ENCODE results near the gene OMA1. TPM values are rescaled to one million over a fixed set of nuclear protein-coding genes. Genes with fewer than 3 reads are reported as not detected.
"Not testable (repeated sequence)": the region's sequence is repeated elsewhere in the genome, so short reads cannot be mapped to it uniquely, and the experiment has no call there.

Gene OMA1
- total and polyA plus RNA-seq, 7 donors: 8.2 to 30.4 (median 18.0) TPM

DNA sequence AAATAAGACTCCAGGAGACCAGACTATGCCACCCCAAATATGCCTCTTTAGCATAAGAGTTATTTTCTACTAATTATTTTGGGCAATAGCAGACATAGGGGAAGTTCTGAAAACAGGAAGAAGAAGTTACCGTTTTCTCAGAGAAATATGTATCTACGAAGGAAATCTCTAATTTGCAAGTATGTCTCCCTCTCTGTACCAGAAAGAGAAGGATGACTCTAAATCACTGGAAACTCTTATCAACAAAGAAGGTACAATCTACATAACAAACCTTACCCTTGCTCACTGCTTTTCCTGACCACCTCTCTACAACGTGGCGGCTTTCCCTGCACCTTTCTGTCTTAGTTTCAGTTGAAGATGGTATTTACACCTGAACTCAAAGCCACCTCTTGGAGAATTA lies 49.0 kb downstream of the OMA1 start:
- Histone ChIP-seq H3K4me1 (no peaks in the 10 kb centered on the region), H3K36me3 (ENCODE audit: insufficient read depth in 1 of 2, low read depth in 1 of 2) (peaks cover 0 to 13% of the 10 kb centered on the region in 2 donors), H3K27me3 (ENCODE audit: insufficient read depth in 3 of 3, low read length in 2 of 3) (no peaks in the 10 kb centered on the region), H3K4me3 (no peak overlapping the region), H3K27ac (no peak overlapping the region), H3K9me3 (no peaks in the 10 kb centered on the region)
- WGBS, 3 donors: 81 to 88% (median 84%) methylated on average over 4 of the region's 4 CpGs
- ATAC-seq (no peak), DNase-seq (no peak)
- TF ChIP-seq, protein P1, sequence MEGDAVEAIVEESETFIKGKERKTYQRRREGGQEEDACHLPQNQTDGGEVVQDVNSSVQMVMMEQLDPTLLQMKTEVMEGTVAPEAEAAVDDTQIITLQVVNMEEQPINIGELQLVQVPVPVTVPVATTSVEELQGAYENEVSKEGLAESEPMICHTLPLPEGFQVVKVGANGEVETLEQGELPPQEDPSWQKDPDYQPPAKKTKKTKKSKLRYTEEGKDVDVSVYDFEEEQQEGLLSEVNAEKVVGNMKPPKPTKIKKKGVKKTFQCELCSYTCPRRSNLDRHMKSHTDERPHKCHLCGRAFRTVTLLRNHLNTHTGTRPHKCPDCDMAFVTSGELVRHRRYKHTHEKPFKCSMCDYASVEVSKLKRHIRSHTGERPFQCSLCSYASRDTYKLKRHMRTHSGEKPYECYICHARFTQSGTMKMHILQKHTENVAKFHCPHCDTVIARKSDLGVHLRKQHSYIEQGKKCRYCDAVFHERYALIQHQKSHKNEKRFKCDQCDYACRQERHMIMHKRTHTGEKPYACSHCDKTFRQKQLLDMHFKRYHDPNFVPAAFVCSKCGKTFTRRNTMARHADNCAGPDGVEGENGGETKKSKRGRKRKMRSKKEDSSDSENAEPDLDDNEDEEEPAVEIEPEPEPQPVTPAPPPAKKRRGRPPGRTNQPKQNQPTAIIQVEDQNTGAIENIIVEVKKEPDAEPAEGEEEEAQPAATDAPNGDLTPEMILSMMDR (IDR thresholded peaks at IDR 0.05): no peak
- intact Hi-C loops (cut with DNase I): no loop called here

DNA sequence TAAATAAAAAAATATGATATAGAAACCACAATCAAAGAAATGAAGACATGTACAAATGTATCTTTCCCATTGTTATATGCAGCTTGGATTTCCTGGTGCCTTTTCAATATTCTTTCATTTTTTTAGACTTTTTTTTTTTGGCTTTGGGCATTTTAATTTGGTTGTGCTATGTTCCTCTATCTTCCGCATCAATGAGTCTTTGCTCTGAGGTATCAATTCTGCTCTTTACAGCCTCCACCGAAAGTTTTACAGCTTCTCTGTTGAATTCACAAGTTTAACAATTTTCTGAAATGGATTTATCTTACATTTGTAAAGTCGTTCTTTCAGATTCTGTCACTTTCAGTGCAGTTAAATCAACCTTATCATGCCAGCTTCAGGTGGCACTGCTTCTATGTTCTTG lies 50.5 kb downstream of the OMA1 start:
- Histone ChIP-seq H3K27me3 (ENCODE audit: insufficient read depth in 3 of 3, low read length in 2 of 3) (no peaks in the 10 kb centered on the region), H3K27ac (no peak overlapping the region), H3K4me1 (no peaks in the 10 kb centered on the region), H3K36me3 (ENCODE audit: insufficient read depth in 1 of 2, low read depth in 1 of 2) (peaks cover 0 to 7% of the 10 kb centered on the region in 2 donors), H3K9me3 (no peaks in the 10 kb centered on the region), H3K4me3 (no peak overlapping the region)
- WGBS, 3 donors: 86 to 92% (median 90%) methylated on average over 3 of the region's 3 CpGs
- intact Hi-C loops (cut with DNase I): no loop called here
- TF ChIP-seq, protein P1 (IDR thresholded peaks at IDR 0.05): no peak
- DNase-seq (no peak), ATAC-seq (no peak)

DNA sequence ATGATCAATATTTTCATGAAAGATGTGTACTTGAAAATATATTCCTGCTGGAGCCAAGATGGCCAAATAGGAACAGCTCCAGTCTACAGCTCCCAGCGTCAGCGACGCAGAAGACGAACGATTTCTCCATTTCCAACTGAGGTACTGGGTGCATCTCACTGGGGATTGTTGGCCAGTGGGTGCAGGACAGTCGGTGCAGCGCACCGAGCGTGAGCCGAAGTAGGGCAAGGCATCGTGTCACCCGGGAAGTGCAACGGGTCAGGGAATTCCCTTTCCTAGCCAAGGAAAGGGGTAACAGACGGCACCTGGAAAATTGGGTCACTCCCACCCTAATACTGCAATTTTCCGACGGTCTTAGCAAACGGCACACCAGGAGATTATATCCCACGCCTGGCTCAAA lies 57.6 kb downstream of the OMA1 start:
- H3K36me3 ChIP-seq (ENCODE audit: insufficient read depth in 1 of 2, low read depth in 1 of 2); intact Hi-C loops (cut with DNase I); H3K9me3 ChIP-seq; H3K27ac ChIP-seq; ATAC-seq; H3K4me1 ChIP-seq; H3K4me3 ChIP-seq; DNase-seq; H3K27me3 ChIP-seq (ENCODE audit: insufficient read depth in 3 of 3, low read length in 2 of 3): not testable (repeated sequence)
- WGBS, 3 donors: 98 to 99% (median 98%) methylated on average over 18 of the region's 18 CpGs

DNA sequence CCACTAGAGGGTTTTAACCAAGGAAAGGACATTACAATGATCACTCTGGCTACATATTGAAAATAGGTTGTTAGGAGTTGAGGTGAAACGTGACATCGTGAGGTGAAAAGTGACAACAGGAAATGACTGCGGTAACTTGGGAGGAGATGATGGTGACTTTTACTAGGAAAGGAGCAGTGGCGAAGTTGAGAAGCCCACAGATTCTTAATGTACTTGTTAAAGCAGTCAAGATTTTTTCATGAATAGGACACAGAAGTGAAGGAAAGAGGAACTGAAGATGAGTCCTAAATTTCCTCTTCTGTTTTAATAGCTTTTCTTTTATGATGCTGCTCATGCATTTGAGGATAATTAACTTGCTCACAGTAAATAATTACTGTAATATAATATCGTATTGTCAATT lies 59.5 kb downstream of the OMA1 start:
- TF ChIP-seq, protein P1 (IDR thresholded peaks at IDR 0.05): no peak
- no peaks in the 10 kb centered on the region for H3K27me3 ChIP-seq (ENCODE audit: insufficient read depth in 3 of 3, low read length in 2 of 3)
- H3K4me1 ChIP-seq: no peaks in the 10 kb centered on the region
- no peak overlapping the region for H3K27ac ChIP-seq
- WGBS, 3 donors: 92 to 99% (median 95%) methylated on average over 5 of the region's 5 CpGs
- DNase-seq (no peak), ATAC-seq (no peak)
- no peak overlapping the region for H3K4me3 ChIP-seq
- H3K9me3 ChIP-seq: no peaks in the 10 kb centered on the region
- intact Hi-C loops (cut with DNase I): no loop called here
- peaks cover 0 to 8% of the 10 kb centered on the region in 2 donors for H3K36me3 ChIP-seq (ENCODE audit: insufficient read depth in 1 of 2, low read depth in 1 of 2)

GRCh38 chr1:58481962-58482361 lies 64.6 kb downstream of the OMA1 start:
- no peaks in the 10 kb centered on the region for H3K4me1 ChIP-seq
- 96 to 99% (median 97%) methylated on average over 2 of the region's 2 CpGs for WGBS, 3 donors
- H3K27ac ChIP-seq: no peak overlapping the region
- DNase-seq: no peak
- no peak overlapping the region for H3K4me3 ChIP-seq
- no peaks in the 10 kb centered on the region for H3K9me3 ChIP-seq
- peaks cover 0 to 12% of the 10 kb centered on the region in 2 donors for H3K36me3 ChIP-seq (ENCODE audit: insufficient read depth in 1 of 2, low read depth in 1 of 2)
- no peak for ATAC-seq
- TF ChIP-seq, protein P1 (IDR thresholded peaks at IDR 0.05): no peak
- no peaks in the 10 kb centered on the region for H3K27me3 ChIP-seq (ENCODE audit: insufficient read depth in 3 of 3, low read length in 2 of 3)
- intact Hi-C loops (cut with DNase I): no loop called here
